ENCODE data around the gene PDCD1.

Gene PDCD1

GRCh38 chr2:241852981-241853631 is 5.6 kb downstream of the PDCD1 start:
- in situ Hi-C loops (cut with MboI; ENCODE audit: low sequenced_read_pairs), result no loop called here

GRCh38 chr2:241852116-241852980 is 6.3 kb downstream of the PDCD1 start:
- in situ Hi-C loops (cut with MboI; ENCODE audit: low sequenced_read_pairs), result no loop called here

GRCh38 chr2:241851325-241852115 is 7.2 kb downstream of the PDCD1 start:
- in situ Hi-C loops (cut with MboI; ENCODE audit: low sequenced_read_pairs), result no loop called here

- in situ Hi-C loops (cut with MboI; ENCODE audit: low sequenced_read_pairs), result no loop called here
These were observed 8.0 kb downstream of the PDCD1 start for GRCh38 chr2:241850544-241851324.

GRCh38 chr2:241849616-241850543 is 8.8 kb downstream of the PDCD1 start:
- in situ Hi-C loops (cut with MboI; ENCODE audit: low sequenced_read_pairs), result no loop called here

GRCh38 chr2:241848761-241849615 is 9.7 kb downstream of the PDCD1 start:
- in situ Hi-C loops (cut with MboI; ENCODE audit: low sequenced_read_pairs), result no loop called here

- in situ Hi-C loops (cut with MboI; ENCODE audit: low sequenced_read_pairs), result no loop called here
These were observed 12.3 kb downstream of the PDCD1 start for GRCh38 chr2:241846406-241846805.

- in situ Hi-C loops (cut with MboI; ENCODE audit: low sequenced_read_pairs), result no loop called here
These were observed 13.7 kb downstream of the PDCD1 start for GRCh38 chr2:241844831-241845578.

- in situ Hi-C loops (cut with MboI; ENCODE audit: low sequenced_read_pairs), result no loop called here
These were observed 14.5 kb downstream of the PDCD1 start for GRCh38 chr2:241844066-241844728.

- in situ Hi-C loops (cut with MboI; ENCODE audit: low sequenced_read_pairs), result no loop called here
These were observed 15.2 kb downstream of the PDCD1 start for GRCh38 chr2:241843321-241844065.

GRCh38 chr2:241842620-241843211 is 16.0 kb downstream of the PDCD1 start:
- in situ Hi-C loops (cut with MboI; ENCODE audit: low sequenced_read_pairs), result no loop called here

GRCh38 chr2:241842067-241842415 is 16.7 kb downstream of the PDCD1 start:
- in situ Hi-C loops (cut with MboI; ENCODE audit: low sequenced_read_pairs), result no loop called here

- in situ Hi-C loops (cut with MboI; ENCODE audit: low sequenced_read_pairs), result no loop called here
These were observed 17.3 kb downstream of the PDCD1 start for GRCh38 chr2:241841181-241842066.

GRCh38 chr2:241837197-241837965 is 21.3 kb downstream of the PDCD1 start:
- in situ Hi-C loops (cut with MboI; ENCODE audit: low sequenced_read_pairs), result no loop called here

- in situ Hi-C loops (cut with MboI; ENCODE audit: low sequenced_read_pairs), result no loop called here
These were observed 22.4 kb downstream of the PDCD1 start for GRCh38 chr2:241836292-241836691.

All from hTERT RPE-1 (cell line).